IPS DF 19.7 (cell line): ENCODE measurements around the gene ZNF629.
A peak's percentile ranks its signal among the peaks of the same experiment; 100 is the strongest.

Source experiments
- DNase-seq: peaks from one replicate; pipeline ENCODE4 v3.0.0-alpha.2; 2013; ENCODE audit warnings: low read depth, low spot score

ZNF629 gene

GRCh38 chr16:30748634-30749445 lies 38.2 kb downstream of the ZNF629 start:
- no peak for DNase-seq

- peak; percentile 96 for DNase-seq
Observed at GRCh38 chr16:30747799-30748633, 39.0 kb downstream of the ZNF629 start, which contains the start of gene PHKG2. PHKG2 (plus strand) TSS chr16:30748425; CDS start chr16:30748821, 396 bp downstream.

GRCh38 chr16:30747331-30747730 lies 39.7 kb downstream of the ZNF629 start:
- no peak for DNase-seq

- DNase-seq: no peak
Observed at GRCh38 chr16:30746638-30747175, 40.3 kb downstream of the ZNF629 start.

- DNase-seq: no peak
Observed at GRCh38 chr16:30745082-30745481, 41.9 kb downstream of the ZNF629 start.

- DNase-seq: no peak
Observed at GRCh38 chr16:30744183-30744582, 42.8 kb downstream of the ZNF629 start.

GRCh38 chr16:30743716-30744115 lies 43.3 kb downstream of the ZNF629 start:
- DNase-seq: no peak

- DNase-seq: no peak
Observed at GRCh38 chr16:30741461-30741914, 45.5 kb downstream of the ZNF629 start.

GRCh38 chr16:30740364-30741251 lies 46.4 kb downstream of the ZNF629 start:
- DNase-seq: no peak

GRCh38 chr16:30738984-30739951 lies 47.7 kb downstream of the ZNF629 start:
- DNase-seq: no peak

- DNase-seq: no peak
Observed at GRCh38 chr16:30737794-30738648, 49.0 kb downstream of the ZNF629 start.

GRCh38 chr16:30736995-30737793 lies 49.8 kb downstream of the ZNF629 start:
- DNase-seq: no peak

- DNase-seq: no peak
Observed at GRCh38 chr16:30731411-30731810, 55.6 kb downstream of the ZNF629 start.

GRCh38 chr16:30728899-30729672 lies 57.9 kb downstream of the ZNF629 start:
- DNase-seq: no peak
